Neural cell (in vitro differentiated cells): Measurements from ENCODE around the gene TBC1D9. TPM values are rescaled to one million over a fixed set of nuclear protein-coding genes. Genes with fewer than 3 reads are reported as not detected.

ENCODE experiments used
- H2AFZ ChIP-seq: fragments of 200-600, 300-800 bp; sonication (generic), shearing (Covaris generic); 2 replicates; pipeline ENCODE4 v1.6.0; 2014; ENCODE audit warnings: low read depth, mild to moderate bottlenecking, antibody characterized with exemption, low read length, moderate library complexity
- H3F3A ChIP-seq: fragments of 200-600 bp; shearing (Covaris generic); 2 replicates; pipeline ENCODE4 v1.6.1; 2016; ENCODE audit warnings: mild to moderate bottlenecking, moderate library complexity, mixed read lengths, antibody characterized with exemption, low read length; ENCODE audit not compliant: insufficient read depth, poor library complexity, severe bottlenecking
- H3K27ac ChIP-seq: fragments of 200-600, 300-800 bp; sonication (generic), shearing (Covaris generic); 2 replicates; pipeline ENCODE4 v1.5.1; 2014; ENCODE audit warnings: mild to moderate bottlenecking, low read length, moderate library complexity
- H3K27me3 ChIP-seq: fragments of 300-800, 200-600 bp; sonication (generic), shearing (Covaris generic); 2 replicates; pipeline ENCODE4 v1.6.0; 2014; ENCODE audit warnings: mild to moderate bottlenecking, low read depth, low read length, moderate library complexity; ENCODE audit not compliant: insufficient read depth
- H3K36me3 ChIP-seq: fragments of 300-800, 200-600 bp; sonication (generic), shearing (Covaris generic); 2 replicates; pipeline ENCODE4 v1.5.1; 2014; ENCODE audit warnings: mild to moderate bottlenecking, antibody characterized with exemption, low read length, moderate library complexity; ENCODE audit not compliant: insufficient read depth
- H3K4me2 ChIP-seq: fragments of 300-800, 200-600 bp; sonication (generic), shearing (Covaris generic); 2 replicates; pipeline ENCODE4 v1.6.0; 2014; ENCODE audit warnings: mild to moderate bottlenecking, low read length
- H3K4me3 ChIP-seq: fragments of 300-800, 200-600 bp; sonication (generic), shearing (Covaris generic); 2 replicates; pipeline ENCODE4 v1.5.1; 2014; ENCODE audit warnings: mild to moderate bottlenecking, low read length, moderate library complexity
- H3K79me2 ChIP-seq: fragments of 200-600 bp; shearing (Covaris generic); replicated peaks from 2 replicates; pipeline ENCODE4 v1.6.0; 2014; ENCODE audit warnings: mild to moderate bottlenecking, low read length, moderate library complexity; ENCODE audit not compliant: insufficient read depth
- H3K9ac ChIP-seq: fragments of 300-800, 200-600 bp; sonication (generic), shearing (Covaris generic); 2 replicates; pipeline ENCODE4 v1.6.1; 2016; ENCODE audit warnings: mild to moderate bottlenecking, low read length, mixed read lengths
- H3K9me2 ChIP-seq: fragments of 200-600 bp; shearing (Covaris generic); 2 replicates; pipeline ENCODE4 v1.6.1; 2016; ENCODE audit warnings: mild to moderate bottlenecking, low read length, mixed read lengths; ENCODE audit not compliant: insufficient read depth
- H3K9me3 ChIP-seq: fragments of 200-600, 300-800 bp; sonication (generic), shearing (Covaris generic); 2 replicates; pipeline ENCODE4 v1.6.1; 2016; ENCODE audit warnings: mild to moderate bottlenecking, mixed run types, low read length, moderate library complexity, mixed read lengths
- H4K20me1 ChIP-seq: fragments of 200-600 bp; shearing (Covaris generic); 2 replicates; pipeline ENCODE4 v1.6.1; 2016; ENCODE audit warnings: mild to moderate bottlenecking, mixed run types; ENCODE audit not compliant: insufficient read depth
- EP300 ChIP-seq: fragments of 450-650 bp; conservative IDR thresholded peaks from 2 replicates; pipeline ENCODE4 v1.6.1; 2014; ENCODE audit warnings: antibody characterized with exemption, mild to moderate bottlenecking, moderate library complexity; ENCODE audit not compliant: poor library complexity, severe bottlenecking
- EZH2 ChIP-seq: fragments of 200-600, 300-800 bp; shearing (Covaris generic), sonication (generic); IDR thresholded peaks from 2 replicates; pipeline ENCODE4 v1.6.1; 2014; ENCODE audit warnings: antibody characterized with exemption, low read length, borderline replicate concordance, mild to moderate bottlenecking; ENCODE audit not compliant: insufficient read depth, poor library complexity, severe bottlenecking
- MXI1 ChIP-seq: fragments of 450-650 bp; conservative IDR thresholded peaks from 2 replicates; pipeline ENCODE4 v1.6.1; 2014; ENCODE audit warnings: antibody characterized with exemption, mild to moderate bottlenecking; ENCODE audit not compliant: poor library complexity, severe bottlenecking
- POLR2AphosphoS5 ChIP-seq: IDR thresholded peaks from 2 replicates; pipeline ENCODE4 v1.6.1; 2012
- RAD21 ChIP-seq: fragments of 450-650 bp; conservative IDR thresholded peaks from 2 replicates; pipeline ENCODE4 v1.6.1; 2014; ENCODE audit warnings: antibody characterized with exemption, mild to moderate bottlenecking, moderate library complexity
- SMC3 ChIP-seq: fragments of 450-650 bp; conservative IDR thresholded peaks from 2 replicates; pipeline ENCODE4 v1.6.1; 2014; ENCODE audit warnings: antibody characterized with exemption, mild to moderate bottlenecking, moderate library complexity; ENCODE audit not compliant: poor library complexity
- TAF1 ChIP-seq: IDR thresholded peaks from 2 replicates; pipeline ENCODE4 v1.6.1; 2012; ENCODE audit warnings: low read depth
- polyA plus RNA-seq: library from polyadenylated mRNA; depleted of rRNA; stranded (reverse); fragments of >200 nt; gene quantifications from 2 replicates; pipeline ENCODE4 v1.2.3, GENCODE V29; 2014
- TF ChIP-seq, protein P1 (sequence below): fragments of 450-650 bp; IDR thresholded peaks from 2 replicates; pipeline ENCODE4 v1.5.1; 2014; ENCODE audit warnings: antibody characterized with exemption, mild to moderate bottlenecking, moderate library complexity; ENCODE audit not compliant: poor library complexity, severe bottlenecking
- TF ChIP-seq, protein P2 (sequence below): IDR thresholded peaks from 2 replicates; pipeline ENCODE4 v1.6.1; 2012; ENCODE audit warnings: borderline replicate concordance

The TBC1D9 gene
- polyA plus RNA-seq, 1 donor from 2014 or later = 42.8 TPM

DNA sequence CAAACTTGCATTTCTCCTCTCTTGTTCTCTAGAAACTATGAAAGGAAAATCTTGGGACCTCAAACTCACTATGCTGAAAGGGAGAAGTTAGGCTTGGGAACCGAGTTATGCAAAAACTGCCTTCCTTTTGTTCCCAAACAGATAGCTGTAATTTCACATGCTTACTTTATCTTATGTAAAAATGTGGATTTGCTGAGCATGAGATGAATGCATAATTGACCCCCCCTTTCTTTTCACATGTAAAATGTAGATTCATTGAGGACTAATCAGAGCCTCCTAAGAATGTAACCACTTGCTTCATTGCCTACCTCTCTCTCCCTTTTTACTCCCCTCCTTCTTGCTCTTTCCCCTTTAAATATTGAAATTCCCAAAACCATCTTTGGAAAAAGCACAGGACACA is 18.0 kb downstream of the TBC1D9 start:
- Histone ChIP-seq H3K9me3 (no peaks in the 10 kb centered on the region), H3K9ac (no peak overlapping the region), H3K9me2 (no peaks in the 10 kb centered on the region), H2AFZ (no peak overlapping the region), H3F3A (no peaks in the 10 kb centered on the region), H3K27me3 (no peaks in the 10 kb centered on the region), H3K27ac (no peak overlapping the region), H3K79me2 (peaks cover 81% of the 10 kb centered on the region), H3K36me3 (no peaks in the 10 kb centered on the region), H3K4me3 (no peak overlapping the region), H3K4me2 (no peak overlapping the region), H4K20me1 (no peaks in the 10 kb centered on the region)
- TF ChIP-seq POLR2AphosphoS5 = no peak
- TF ChIP-seq, protein P1, sequence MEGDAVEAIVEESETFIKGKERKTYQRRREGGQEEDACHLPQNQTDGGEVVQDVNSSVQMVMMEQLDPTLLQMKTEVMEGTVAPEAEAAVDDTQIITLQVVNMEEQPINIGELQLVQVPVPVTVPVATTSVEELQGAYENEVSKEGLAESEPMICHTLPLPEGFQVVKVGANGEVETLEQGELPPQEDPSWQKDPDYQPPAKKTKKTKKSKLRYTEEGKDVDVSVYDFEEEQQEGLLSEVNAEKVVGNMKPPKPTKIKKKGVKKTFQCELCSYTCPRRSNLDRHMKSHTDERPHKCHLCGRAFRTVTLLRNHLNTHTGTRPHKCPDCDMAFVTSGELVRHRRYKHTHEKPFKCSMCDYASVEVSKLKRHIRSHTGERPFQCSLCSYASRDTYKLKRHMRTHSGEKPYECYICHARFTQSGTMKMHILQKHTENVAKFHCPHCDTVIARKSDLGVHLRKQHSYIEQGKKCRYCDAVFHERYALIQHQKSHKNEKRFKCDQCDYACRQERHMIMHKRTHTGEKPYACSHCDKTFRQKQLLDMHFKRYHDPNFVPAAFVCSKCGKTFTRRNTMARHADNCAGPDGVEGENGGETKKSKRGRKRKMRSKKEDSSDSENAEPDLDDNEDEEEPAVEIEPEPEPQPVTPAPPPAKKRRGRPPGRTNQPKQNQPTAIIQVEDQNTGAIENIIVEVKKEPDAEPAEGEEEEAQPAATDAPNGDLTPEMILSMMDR = no peak
- no peak for TF ChIP-seq EZH2
- TF ChIP-seq RAD21 = no peak

DNA sequence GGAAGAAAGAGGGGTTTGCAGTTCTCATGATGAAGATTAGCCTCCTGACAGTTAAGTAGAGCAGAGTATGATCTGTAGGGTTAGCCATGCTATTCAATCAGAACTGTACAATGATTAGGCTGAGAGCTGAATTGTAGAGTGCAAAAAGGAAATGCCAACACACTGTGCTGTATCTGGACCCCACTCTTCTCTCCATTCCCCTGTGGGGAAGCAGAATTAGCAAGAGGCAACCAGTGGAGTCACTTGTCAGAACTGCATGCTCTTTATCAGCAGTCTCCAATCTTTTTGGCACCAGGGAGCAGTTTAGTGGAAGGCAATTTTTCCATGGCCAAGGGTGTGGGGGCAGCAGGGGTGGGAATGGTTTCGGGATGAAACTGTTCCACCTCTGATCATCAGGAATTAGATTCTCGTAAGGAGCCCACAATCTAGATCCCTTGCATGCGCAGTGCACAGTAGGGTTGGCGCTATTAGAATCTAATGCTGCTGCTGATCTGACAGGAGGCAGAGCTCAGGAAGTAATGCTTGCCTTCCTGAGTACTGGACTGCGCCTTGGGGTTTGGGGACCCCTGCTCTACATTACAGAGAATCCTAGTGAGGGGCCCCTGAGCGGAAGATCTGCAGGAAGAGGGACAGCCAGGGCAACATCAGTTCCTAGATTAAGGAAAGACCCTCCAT is 19.4 kb downstream of the TBC1D9 start:
- Histone ChIP-seq H3K27ac (no peak overlapping the region), H3K9ac (no peak overlapping the region), H3K36me3 (no peaks in the 10 kb centered on the region), H3K9me3 (no peaks in the 10 kb centered on the region), H3K9me2 (no peaks in the 10 kb centered on the region), H3F3A (no peaks in the 10 kb centered on the region), H4K20me1 (no peaks in the 10 kb centered on the region), H3K4me2 (no peak overlapping the region), H3K4me3 (no peak overlapping the region), H3K79me2 (peaks cover 82% of the 10 kb centered on the region), H3K27me3 (no peaks in the 10 kb centered on the region), H2AFZ (no peak overlapping the region)
- no peak for TF ChIP-seq EZH2
- TF ChIP-seq, protein P2, sequence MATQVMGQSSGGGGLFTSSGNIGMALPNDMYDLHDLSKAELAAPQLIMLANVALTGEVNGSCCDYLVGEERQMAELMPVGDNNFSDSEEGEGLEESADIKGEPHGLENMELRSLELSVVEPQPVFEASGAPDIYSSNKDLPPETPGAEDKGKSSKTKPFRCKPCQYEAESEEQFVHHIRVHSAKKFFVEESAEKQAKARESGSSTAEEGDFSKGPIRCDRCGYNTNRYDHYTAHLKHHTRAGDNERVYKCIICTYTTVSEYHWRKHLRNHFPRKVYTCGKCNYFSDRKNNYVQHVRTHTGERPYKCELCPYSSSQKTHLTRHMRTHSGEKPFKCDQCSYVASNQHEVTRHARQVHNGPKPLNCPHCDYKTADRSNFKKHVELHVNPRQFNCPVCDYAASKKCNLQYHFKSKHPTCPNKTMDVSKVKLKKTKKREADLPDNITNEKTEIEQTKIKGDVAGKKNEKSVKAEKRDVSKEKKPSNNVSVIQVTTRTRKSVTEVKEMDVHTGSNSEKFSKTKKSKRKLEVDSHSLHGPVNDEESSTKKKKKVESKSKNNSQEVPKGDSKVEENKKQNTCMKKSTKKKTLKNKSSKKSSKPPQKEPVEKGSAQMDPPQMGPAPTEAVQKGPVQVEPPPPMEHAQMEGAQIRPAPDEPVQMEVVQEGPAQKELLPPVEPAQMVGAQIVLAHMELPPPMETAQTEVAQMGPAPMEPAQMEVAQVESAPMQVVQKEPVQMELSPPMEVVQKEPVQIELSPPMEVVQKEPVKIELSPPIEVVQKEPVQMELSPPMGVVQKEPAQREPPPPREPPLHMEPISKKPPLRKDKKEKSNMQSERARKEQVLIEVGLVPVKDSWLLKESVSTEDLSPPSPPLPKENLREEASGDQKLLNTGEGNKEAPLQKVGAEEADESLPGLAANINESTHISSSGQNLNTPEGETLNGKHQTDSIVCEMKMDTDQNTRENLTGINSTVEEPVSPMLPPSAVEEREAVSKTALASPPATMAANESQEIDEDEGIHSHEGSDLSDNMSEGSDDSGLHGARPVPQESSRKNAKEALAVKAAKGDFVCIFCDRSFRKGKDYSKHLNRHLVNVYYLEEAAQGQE = no peak
- TF ChIP-seq POLR2AphosphoS5 = no peak
- TF ChIP-seq MXI1 = no peak
- TF ChIP-seq, protein P1 = no peak
- TF ChIP-seq EP300 = no peak
- no peak for TF ChIP-seq SMC3
- TF ChIP-seq RAD21 = no peak
- no peak for TF ChIP-seq TAF1
